ENCODE results near the gene EOMES. TPM values are rescaled to one million over a fixed set of nuclear protein-coding genes. Genes with fewer than 3 reads are reported as not detected.

Gene EOMES
- total RNA-seq, 4 donors from 2014 or later = 0.22 to 1.7 (median 0.69) TPM

- Histone ChIP-seq H3K36me3 (no peaks in the 10 kb centered on the region), H3K9me3 (no peaks in the 10 kb centered on the region), H3K27ac (no peak overlapping the region), H3K4me3 (no peak overlapping the region), H3K27me3 (no peaks in the 10 kb centered on the region), H3K4me1 (peaks cover 0 to 9% (median 4%) of the 10 kb centered on the region in 4 donors)
- DNase-seq (ENCODE audit: low spot score in 2 of 2) = no peak
- TF ChIP-seq POLR2A (IDR thresholded peaks at IDR 0.05) (no peak), EP300 (IDR thresholded peaks at IDR 0.05) (no peak), CTCF (IDR thresholded peaks at IDR 0.05) (no peak)
- WGBS, 2 donors = 82 to 88% methylated on average over 2 of the region's 2 CpGs
These were observed 52.5 kb downstream of the EOMES start for GRCh38 chr3:27669591-27669990.

DNA sequence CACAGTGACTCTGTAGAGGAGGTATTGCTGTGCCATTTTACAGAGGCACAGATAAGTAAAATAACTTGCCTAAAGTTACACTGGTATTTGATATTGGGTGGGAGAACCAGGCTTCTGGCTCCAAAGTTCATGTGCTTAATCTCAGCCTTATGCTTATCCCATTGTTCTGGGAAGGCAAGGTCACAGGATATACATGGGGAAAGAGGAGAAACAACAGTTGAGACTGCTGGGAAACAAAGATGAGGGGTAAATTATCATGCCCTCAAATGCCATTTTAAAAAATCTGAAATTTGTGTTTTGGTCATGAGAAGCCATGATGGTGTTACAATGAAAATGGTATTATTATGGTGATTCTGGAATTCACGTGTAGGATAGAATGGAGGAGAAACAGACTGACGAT, 54.4 kb downstream of the EOMES start:
- no peak for DNase-seq (ENCODE audit: low spot score in 2 of 2)
- no peak for TF ChIP-seq CTCF (IDR thresholded peaks at IDR 0.05)
- no peak for TF ChIP-seq POLR2A (IDR thresholded peaks at IDR 0.05)
- TF ChIP-seq EP300 (IDR thresholded peaks at IDR 0.05) = no peak
- WGBS, 2 donors = 56 to 65% methylated on average over 2 of the region's 2 CpGs
- Histone ChIP-seq H3K27me3 (no peaks in the 10 kb centered on the region), H3K4me3 (no peak overlapping the region), H3K4me1 (peaks cover 0 to 9% (median 4%) of the 10 kb centered on the region in 4 donors), H3K27ac (no peak overlapping the region), H3K36me3 (no peaks in the 10 kb centered on the region), H3K9me3 (no peaks in the 10 kb centered on the region)

DNA sequence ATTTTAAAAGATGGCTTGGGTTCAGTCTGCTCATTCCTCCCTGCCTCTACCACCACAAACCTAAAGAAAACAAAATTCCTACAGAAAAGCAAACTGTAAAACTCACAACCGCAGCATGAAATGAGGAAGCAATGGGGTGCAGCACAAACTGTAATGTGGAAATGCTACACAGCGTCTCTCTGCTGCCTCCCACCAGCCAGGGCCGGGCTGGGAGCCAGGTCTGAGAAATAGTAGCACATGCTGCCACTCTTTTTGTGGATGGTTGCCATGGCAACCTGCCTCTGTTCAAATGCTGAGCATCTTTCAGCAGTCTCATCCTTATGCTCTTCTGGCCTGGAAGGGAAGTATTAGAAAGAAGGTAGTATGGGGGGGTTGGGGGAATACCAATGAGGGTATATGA, 55.4 kb downstream of the EOMES start:
- H3K27me3 ChIP-seq = no peaks in the 10 kb centered on the region
- no peaks in the 10 kb centered on the region for H3K36me3 ChIP-seq
- WGBS, 2 donors = 6 to 10% methylated on average over 3 of the region's 3 CpGs
- H3K4me1 ChIP-seq = peaks cover 0 to 9% (median 4%) of the 10 kb centered on the region in 4 donors
- peak overlapping the region in 1 of 4 donors; percentile 23 for H3K27ac ChIP-seq
- peak; percentile 50 to 54 for DNase-seq (ENCODE audit: low spot score in 2 of 2)
- no peak for TF ChIP-seq CTCF (IDR thresholded peaks at IDR 0.05)
- no peak for TF ChIP-seq EP300 (IDR thresholded peaks at IDR 0.05)
- TF ChIP-seq POLR2A (IDR thresholded peaks at IDR 0.05) = no peak
- no peaks in the 10 kb centered on the region for H3K9me3 ChIP-seq
- H3K4me3 ChIP-seq = no peak overlapping the region

- no peak for DNase-seq (ENCODE audit: low spot score in 2 of 2)
- Histone ChIP-seq H3K4me1 (peaks cover 0 to 9% (median 4%) of the 10 kb centered on the region in 4 donors), H3K4me3 (no peak overlapping the region), H3K27ac (peak overlapping the region in 1 of 4 donors; percentile 23), H3K36me3 (no peaks in the 10 kb centered on the region), H3K9me3 (no peaks in the 10 kb centered on the region), H3K27me3 (no peaks in the 10 kb centered on the region)
- TF ChIP-seq EP300 (IDR thresholded peaks at IDR 0.05) (no peak), CTCF (IDR thresholded peaks at IDR 0.05) (no peak), POLR2A (IDR thresholded peaks at IDR 0.05) (no peak)
- WGBS, 2 donors = 36 to 41% methylated on average over 1 of the region's 1 CpG
These were observed 55.9 kb downstream of the EOMES start for GRCh38 chr3:27666272-27666671.

Other genes with a start within 250 kb of the EOMES start
- 10 to 100 TPM; 29.9 to 44.7 (median 40.3) TPM for gene SLC4A7, start 237.9 kb downstream of the EOMES start, total RNA-seq